Stimulated activated CD4-positive, alpha-beta T cell treated with anti-CD3 and anti-CD28 coated beads, Interleukin-12 subunit alpha, Interleukin-12 subunit beta, amount 100 ng/mL, for 4 hours (primary cell): ENCODE measurements around the gene UTP4.

ENCODE experiments used
- DNase-seq: peaks from one replicate; pipeline ENCODE4 v3.0.0-alpha.2; 2020

UTP4 gene

GRCh38 chr16:69132424-69133252 is at the start of gene UTP4, which contains the start of gene CHTF8:
Gene UTP4 (plus strand): TSS chr16:69132649. CDS start chr16:69133460, 811 bp downstream.
Gene CHTF8 (minus strand): TSS chr16:69132588. CDS start chr16:69121458, 11,130 bp downstream.
- DNase-seq, result peak; percentile 88

GRCh38 chr16:69083306-69083941 is 49.0 kb upstream of the UTP4 start:
- no peak for DNase-seq

GRCh38 chr16:69084289-69084688 is 48.2 kb upstream of the UTP4 start:
- DNase-seq, result no peak

GRCh38 chr16:69085032-69085695 is 47.3 kb upstream of the UTP4 start:
- DNase-seq, result no peak

- no peak for DNase-seq
These were observed 45.3 kb upstream of the UTP4 start for GRCh38 chr16:69087161-69087581.

GRCh38 chr16:69088684-69089083 is 43.8 kb upstream of the UTP4 start:
- no peak for DNase-seq

GRCh38 chr16:69089091-69089910 is 43.1 kb upstream of the UTP4 start:
- DNase-seq, result no peak

- DNase-seq, result no peak
These were observed 38.5 kb upstream of the UTP4 start for GRCh38 chr16:69093974-69094373.

- DNase-seq, result no peak
These were observed 37.9 kb upstream of the UTP4 start for GRCh38 chr16:69094501-69094900.

- no peak for DNase-seq
These were observed 37.3 kb upstream of the UTP4 start for GRCh38 chr16:69095193-69095592.

- no peak for DNase-seq
These were observed 32.3 kb upstream of the UTP4 start for GRCh38 chr16:69100071-69100691.

GRCh38 chr16:69105501-69106361 is 26.7 kb upstream of the UTP4 start, which contains the start of gene HAS3:
Gene HAS3 (plus strand): TSS chr16:69105653. CDS start chr16:69109396, 3,743 bp downstream.
- DNase-seq, result peak; percentile 25

- DNase-seq, result no peak
These were observed 25.7 kb upstream of the UTP4 start for GRCh38 chr16:69106491-69107315.

- no peak for DNase-seq
These were observed 25.0 kb upstream of the UTP4 start for GRCh38 chr16:69107316-69107962.

- DNase-seq, result no peak
These were observed 24.2 kb upstream of the UTP4 start for GRCh38 chr16:69108064-69108904.

- no peak for DNase-seq
These were observed 23.6 kb upstream of the UTP4 start for GRCh38 chr16:69108905-69109252.

- DNase-seq, result no peak
These were observed 22.8 kb upstream of the UTP4 start for GRCh38 chr16:69109486-69110270.

GRCh38 chr16:69110406-69110805 is 22.0 kb upstream of the UTP4 start:
- DNase-seq, result no peak
